Activated CD4-positive, alpha-beta memory T cell treated with anti-CD3 and anti-CD28 coated beads, Interleukin-2, amount 10 ng/mL, durations not matched to agents 7 days and 5 days (primary cell): ENCODE results near the gene ZNF775. TPM values are rescaled to one million over a fixed set of nuclear protein-coding genes. Genes with fewer than 3 reads are reported as not detected.
"Not testable (repeated sequence)": the region's sequence is repeated elsewhere in the genome, so short reads cannot be mapped to it uniquely, and the experiment has no call there.

Experiments
- CTCF ChIA-PET: fragments of 350-600 bp; sonication (Branson Sonifier 250); formaldehyde crosslinking; loops from one replicate; lab custom pipeline; 2021; ENCODE audit warnings: antibody characterized with exemption, inconsistent platforms; lab: Charles Lee
- POLR2A ChIA-PET: fragments of 350-600 bp; sonication (Branson Sonifier 250); formaldehyde crosslinking; loops from one replicate; lab custom pipeline; 2021; ENCODE audit warnings: antibody characterized with exemption; lab: Charles Lee
- DNase-seq: peaks from one replicate; pipeline ENCODE4 v3.0.0-alpha.2; 2020
- H3K27ac Mint-ChIP-seq: one replicate; pipeline ENCODE4 v1.8.0; 2021; ENCODE audit warnings: mild to moderate bottlenecking, mixed read lengths
- H3K27me3 Mint-ChIP-seq: one replicate; pipeline ENCODE4 v1.8.0; 2021; ENCODE audit warnings: mixed read lengths
- H3K36me3 Mint-ChIP-seq: one replicate; pipeline ENCODE4 v1.8.0; 2021; ENCODE audit warnings: low read depth, mixed read lengths
- H3K4me1 Mint-ChIP-seq: one replicate; pipeline ENCODE4 v1.8.0; 2021; ENCODE audit warnings: mixed read lengths
- H3K4me3 Mint-ChIP-seq: one replicate; pipeline ENCODE4 v1.8.0; 2021; ENCODE audit warnings: mild to moderate bottlenecking, mixed read lengths
- H3K9me3 Mint-ChIP-seq: one replicate; pipeline ENCODE4 v1.8.0; 2021; ENCODE audit warnings: mixed read lengths
- total RNA-seq, 2 experiments: library from RNA; stranded (reverse); gene quantifications; one replicate each; pipeline ENCODE4 v1.2.3, GENCODE V29; 2021

Gene ZNF775
- total RNA-seq, 2 experiments from 2014 or later: 6.4 to 7.1 TPM

- H3K4me3 Mint-ChIP-seq: no peak overlapping the region
- H3K27ac Mint-ChIP-seq: no peak overlapping the region
- DNase-seq: no peak
- no peaks in the 10 kb centered on the region for H3K9me3 Mint-ChIP-seq
- no peaks in the 10 kb centered on the region for H3K36me3 Mint-ChIP-seq
- POLR2A ChIA-PET: no interaction called here
- CTCF ChIA-PET: no interaction called here
- no peaks in the 10 kb centered on the region for H3K27me3 Mint-ChIP-seq
- H3K4me1 Mint-ChIP-seq: peaks cover 32% of the 10 kb centered on the region
Observed at GRCh38 chr7:150381785-150382122, 2.6 kb downstream of the ZNF775 start.

DNA sequence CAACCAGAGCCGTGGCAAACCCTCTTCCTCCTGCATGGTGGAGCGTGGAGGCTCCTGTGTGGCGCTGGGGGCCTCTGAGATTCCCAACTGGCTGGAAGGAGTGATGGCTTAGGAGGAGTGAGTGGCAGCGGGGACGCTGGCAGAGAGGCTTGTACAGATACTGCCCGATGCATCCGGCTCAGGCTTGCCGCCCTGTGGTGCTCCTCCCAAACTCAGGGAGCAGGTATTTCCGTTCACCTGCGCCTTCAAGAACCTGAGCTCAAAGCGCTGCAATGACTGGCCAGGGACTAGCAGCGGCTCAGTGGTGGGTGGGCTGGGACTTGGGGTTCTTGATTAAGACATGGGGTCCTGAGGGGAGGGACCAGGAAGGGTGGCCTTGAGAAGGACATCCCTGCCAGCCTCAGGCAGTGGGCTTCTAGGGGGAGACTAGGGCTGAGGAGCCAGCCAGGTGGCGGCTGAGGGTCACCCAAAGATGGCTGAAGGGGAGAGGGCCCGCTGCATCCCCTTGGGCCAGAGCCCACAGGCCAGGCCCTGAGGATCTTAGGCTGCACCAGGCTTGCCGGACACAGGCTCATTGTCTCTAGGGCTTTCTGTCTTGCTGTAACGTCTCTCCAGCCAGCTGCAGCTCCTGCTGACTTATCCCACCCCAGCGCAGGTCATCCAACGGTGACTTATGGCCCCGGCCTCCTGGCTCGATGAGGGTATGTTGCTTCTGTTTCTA is 3.2 kb downstream of the ZNF775 start:
- no peaks in the 10 kb centered on the region for H3K36me3 Mint-ChIP-seq
- no peaks in the 10 kb centered on the region for H3K9me3 Mint-ChIP-seq
- no peaks in the 10 kb centered on the region for H3K27me3 Mint-ChIP-seq
- H3K4me3 Mint-ChIP-seq: no peak overlapping the region
- H3K4me1 Mint-ChIP-seq: peaks cover 31% of the 10 kb centered on the region
- POLR2A ChIA-PET: no interaction called here
- CTCF ChIA-PET: interaction anchor here (0.6 kb wide), 1 partner anchor 9 kb away, joined by 6 read pairs; no protein-coding TSS in a partner anchor
- H3K27ac Mint-ChIP-seq: no peak overlapping the region
- DNase-seq: no peak

- Mint-ChIP-seq H3K4me1 (peaks cover 26% of the 10 kb centered on the region), H3K27me3 (no peaks in the 10 kb centered on the region), H3K9me3 (no peaks in the 10 kb centered on the region), H3K36me3 (no peaks in the 10 kb centered on the region), H3K4me3 (no peak overlapping the region), H3K27ac (no peak overlapping the region)
- ChIA-PET POLR2A (no interaction called here), CTCF (interaction anchor here (0.6 kb wide), 1 partner anchor 9 kb away, joined by 6 read pairs; no protein-coding TSS in a partner anchor)
- DNase-seq: no peak
Observed at GRCh38 chr7:150382844-150383225, 3.7 kb downstream of the ZNF775 start.

GRCh38 chr7:150383710-150384397 is 4.7 kb downstream of the ZNF775 start:
- ChIA-PET CTCF (no interaction called here), POLR2A (interaction anchor here (3.4 kb wide), 1 partner anchor 20 kb away, joined by 12 read pairs; no protein-coding TSS in a partner anchor)
- Mint-ChIP-seq H3K27ac (no peak overlapping the region), H3K4me3 (no peak overlapping the region), H3K4me1 (peaks cover 20% of the 10 kb centered on the region), H3K36me3 (no peaks in the 10 kb centered on the region), H3K27me3 (no peaks in the 10 kb centered on the region), H3K9me3 (no peaks in the 10 kb centered on the region)
- no peak for DNase-seq

- no peak overlapping the region for H3K4me3 Mint-ChIP-seq
- POLR2A ChIA-PET: interaction anchor here (0.8 to 3.4 kb wide), 2 partner anchors 15 to 19 kb away, joined by 4 to 12 read pairs; no protein-coding TSS in a partner anchor
- peaks cover 18% of the 10 kb centered on the region for H3K4me1 Mint-ChIP-seq
Observed at GRCh38 chr7:150384406-150385301, 5.5 kb downstream of the ZNF775 start.

GRCh38 chr7:150385302-150385723 is 6.2 kb downstream of the ZNF775 start:
- ChIA-PET POLR2A (interaction anchor here (0.8 to 3.4 kb wide), 2 partner anchors 16 to 19 kb away, joined by 4 to 12 read pairs; no protein-coding TSS in a partner anchor), CTCF (no interaction called here)
- Mint-ChIP-seq H3K36me3 (no peaks in the 10 kb centered on the region), H3K27ac (no peak overlapping the region), H3K27me3 (no peaks in the 10 kb centered on the region), H3K4me1 (peaks cover 11% of the 10 kb centered on the region), H3K9me3 (no peaks in the 10 kb centered on the region), H3K4me3 (no peak overlapping the region)
- DNase-seq: no peak

More at GRCh38 chr7:150384406-150385301, 5.5 kb downstream of the ZNF775 start:
- Mint-ChIP-seq H3K27me3 (no peaks in the 10 kb centered on the region), H3K9me3 (no peaks in the 10 kb centered on the region), H3K27ac (no peak overlapping the region), H3K36me3 (no peaks in the 10 kb centered on the region)
- CTCF ChIA-PET: no interaction called here
- DNase-seq: no peak

GRCh38 chr7:150385884-150386283 is 6.8 kb downstream of the ZNF775 start:
- H3K4me3 Mint-ChIP-seq, H3K27ac Mint-ChIP-seq, H3K36me3 Mint-ChIP-seq, H3K4me1 Mint-ChIP-seq, H3K27me3 Mint-ChIP-seq, H3K9me3 Mint-ChIP-seq, DNase-seq: not testable (repeated sequence)
- POLR2A ChIA-PET: interaction anchor here (0.8 to 3.4 kb wide), 3 partner anchors 16 to 20 kb away, joined by 3 to 12 read pairs (median 4); a partner anchor contains a TSS
- CTCF ChIA-PET: interaction anchor here (0.9 kb wide), 1 partner anchor 8 kb away, joined by 3 read pairs; no protein-coding TSS in a partner anchor

- no peak overlapping the region for H3K27ac Mint-ChIP-seq
- no peak for DNase-seq
- peaks cover 4% of the 10 kb centered on the region for H3K36me3 Mint-ChIP-seq
- ChIA-PET CTCF (no interaction called here), POLR2A (interaction anchor here (0.7 kb wide), 1 partner anchor 11 kb away, joined by 3 read pairs; no protein-coding TSS in a partner anchor)
- H3K9me3 Mint-ChIP-seq: no peaks in the 10 kb centered on the region
- no peaks in the 10 kb centered on the region for H3K4me1 Mint-ChIP-seq
- H3K27me3 Mint-ChIP-seq: no peaks in the 10 kb centered on the region
- H3K4me3 Mint-ChIP-seq: no peak overlapping the region
Observed at GRCh38 chr7:150388306-150388705, 9.2 kb downstream of the ZNF775 start.

DNA sequence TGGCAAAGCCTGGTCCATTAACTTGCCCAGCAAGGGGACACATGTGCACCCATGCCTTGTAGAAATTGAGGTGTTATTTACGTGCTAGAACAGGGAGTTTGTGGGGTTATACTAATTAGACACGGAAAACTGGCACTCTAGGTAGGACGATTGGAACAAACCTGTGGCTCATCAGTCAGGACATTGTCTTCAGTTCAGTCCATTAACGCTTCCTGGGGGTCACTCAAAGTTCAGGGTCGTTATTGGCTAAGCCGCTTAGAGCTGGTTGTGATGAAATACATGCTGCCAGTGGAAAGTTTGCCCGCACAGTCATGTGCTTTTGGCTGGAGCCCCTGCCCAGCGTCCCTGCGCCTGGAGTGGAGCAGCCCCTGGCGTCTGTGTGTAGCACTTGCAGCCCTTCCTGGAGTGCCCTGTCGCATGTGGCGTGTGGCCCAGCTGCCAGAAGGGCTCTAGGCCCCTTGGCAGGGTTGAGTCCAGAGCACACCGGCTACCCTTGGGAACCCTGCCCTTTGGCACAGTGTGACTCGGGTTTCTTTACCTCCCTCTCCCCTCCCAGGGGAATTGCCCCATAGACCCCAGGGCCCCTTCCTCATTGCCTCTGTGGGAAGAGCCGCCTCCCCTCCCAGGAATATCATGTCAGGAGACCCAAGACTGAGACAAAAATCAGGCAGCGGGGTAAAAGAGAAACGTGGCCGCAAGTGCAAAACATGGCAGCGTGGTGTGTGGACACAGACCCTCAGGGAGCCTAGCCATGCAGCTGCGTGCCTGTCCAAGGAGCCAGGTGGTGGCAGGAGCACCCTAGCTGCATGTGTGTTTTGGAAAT is 9.8 kb downstream of the ZNF775 start:
- no peaks in the 10 kb centered on the region for H3K9me3 Mint-ChIP-seq
- no peak for DNase-seq
- ChIA-PET CTCF (no interaction called here), POLR2A (interaction anchor here (0.7 kb wide), 1 partner anchor 11 kb away, joined by 3 read pairs; no protein-coding TSS in a partner anchor)
- no peaks in the 10 kb centered on the region for H3K27me3 Mint-ChIP-seq
- no peak overlapping the region for H3K4me3 Mint-ChIP-seq
- no peaks in the 10 kb centered on the region for H3K4me1 Mint-ChIP-seq
- H3K27ac Mint-ChIP-seq: no peak overlapping the region
- H3K36me3 Mint-ChIP-seq: peaks cover 4% of the 10 kb centered on the region

- ChIA-PET POLR2A (no interaction called here), CTCF (no interaction called here)
- no peak overlapping the region for H3K27ac Mint-ChIP-seq
- H3K4me1 Mint-ChIP-seq: no peaks in the 10 kb centered on the region
- peaks cover 4% of the 10 kb centered on the region for H3K36me3 Mint-ChIP-seq
- no peaks in the 10 kb centered on the region for H3K9me3 Mint-ChIP-seq
- no peak for DNase-seq
- H3K4me3 Mint-ChIP-seq: no peak overlapping the region
- no peaks in the 10 kb centered on the region for H3K27me3 Mint-ChIP-seq
Observed at GRCh38 chr7:150389532-150389816, 10.3 kb downstream of the ZNF775 start.

DNA sequence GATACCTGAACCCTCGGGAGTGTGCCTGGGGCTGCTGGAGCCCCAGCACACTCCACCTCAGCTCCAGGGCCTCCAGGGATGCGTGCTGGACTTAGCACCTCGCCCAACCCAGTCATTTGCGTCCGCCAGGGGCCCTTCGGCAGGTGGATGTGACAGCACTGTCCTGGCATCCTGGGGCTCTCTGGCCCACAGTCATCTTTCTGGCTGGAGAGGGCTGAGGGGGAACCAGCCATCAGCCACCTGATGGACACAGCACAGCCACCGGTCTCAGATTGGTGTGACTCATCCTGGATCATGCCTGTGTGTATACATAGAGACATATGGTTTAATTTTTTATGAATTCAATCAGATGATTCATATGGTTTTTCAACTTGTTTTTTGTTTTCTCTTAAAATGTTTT is 11.1 kb downstream of the ZNF775 start:
- Mint-ChIP-seq H3K4me3 (no peak overlapping the region), H3K9me3 (no peaks in the 10 kb centered on the region), H3K4me1 (peaks cover under 1% of the 10 kb centered on the region), H3K36me3 (peaks cover 4% of the 10 kb centered on the region), H3K27ac (no peak overlapping the region), H3K27me3 (no peaks in the 10 kb centered on the region)
- ChIA-PET CTCF (no interaction called here), POLR2A (no interaction called here)
- DNase-seq: no peak

GRCh38 chr7:150393325-150393724 is 14.2 kb downstream of the ZNF775 start:
- no peak overlapping the region for H3K4me3 Mint-ChIP-seq
- no peaks in the 10 kb centered on the region for H3K27me3 Mint-ChIP-seq
- H3K27ac Mint-ChIP-seq: no peak overlapping the region
- POLR2A ChIA-PET: interaction anchor here (1.1 to 1.2 kb wide), 2 partner anchors 11 to 13 kb away, joined by 3 read pairs; no protein-coding TSS in a partner anchor
- H3K9me3 Mint-ChIP-seq: no peaks in the 10 kb centered on the region
- CTCF ChIA-PET: interaction anchor here (1.0 to 1.4 kb wide), 3 partner anchors 12 to 28 kb away, joined by 3 read pairs; a partner anchor contains a TSS
- no peak for DNase-seq
- H3K4me1 Mint-ChIP-seq: peaks cover 4% of the 10 kb centered on the region
- H3K36me3 Mint-ChIP-seq: peaks cover 8% of the 10 kb centered on the region
